Right lobe of liver (tissue), 4 donors: Measurements from ENCODE around the gene FBXL13.

ENCODE experiments used
- CTCF ChIP-seq, 4 donors: fragments of 200-600 bp in 3 of 4; fragments of 450-650 bp in 1 of 4; IDR thresholded peaks; one replicate each; pipeline versions ENCODE4 v1.5.1 to v1.8.0; 2016 to 2022; ENCODE audit warnings: antibody characterized with exemption in 4 of 4, mild to moderate bottlenecking in 2 of 4
- POLR2A ChIP-seq: fragments of 450-650 bp; IDR thresholded peaks from one replicate; pipeline ENCODE4 v1.6.1; 2017; ENCODE audit warnings: antibody characterized with exemption, mild to moderate bottlenecking
- donor health status: DM: no; HTN: no; CAD: no.
- donor health status: DM: no; HTN: no; CAD: no.
- donor health status: DM: no; HTN: yes; CAD: no.

- no peak for TF ChIP-seq POLR2A
- TF ChIP-seq CTCF (IDR thresholded peaks at IDR 0.05) = no peak
Observed at GRCh38 chr7:103083210-103083609, 8.6 kb upstream of the FBXL13 start.
